ENCODE measurements around the gene VRTN.

VRTN gene

DNA sequence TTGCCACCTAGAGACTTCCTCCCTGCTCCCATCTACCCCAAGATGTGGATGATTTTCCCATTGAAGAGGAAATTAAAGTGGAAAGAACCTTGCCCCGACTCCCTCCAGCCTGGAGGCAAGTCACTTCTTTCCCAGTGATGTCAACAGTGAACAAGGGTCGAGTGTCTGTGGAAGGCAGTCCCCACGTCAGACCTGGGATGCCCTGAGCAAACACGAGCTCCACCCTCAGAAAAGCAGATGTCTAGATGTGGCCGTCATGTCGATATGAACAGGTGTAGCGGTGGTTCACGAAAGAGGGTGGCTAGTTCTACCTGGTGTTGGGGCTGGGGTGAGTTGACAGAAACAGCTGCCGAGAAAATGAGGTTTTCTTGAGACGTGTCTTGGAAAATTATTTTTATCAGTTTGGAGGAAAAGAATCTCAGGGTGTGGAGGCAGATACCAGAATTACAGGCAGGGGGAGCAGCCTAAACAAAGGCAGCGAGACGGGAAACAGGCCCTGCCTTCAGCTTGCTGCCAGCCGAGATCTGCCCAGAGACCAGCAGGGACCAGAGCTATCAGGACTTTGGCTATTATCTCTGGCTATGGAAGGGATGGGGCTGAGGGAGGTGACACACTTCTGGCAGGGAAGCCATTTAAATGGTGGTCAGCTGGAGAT is 51.9 kb downstream of the VRTN start:
- DNase-seq = no peak

DNA sequence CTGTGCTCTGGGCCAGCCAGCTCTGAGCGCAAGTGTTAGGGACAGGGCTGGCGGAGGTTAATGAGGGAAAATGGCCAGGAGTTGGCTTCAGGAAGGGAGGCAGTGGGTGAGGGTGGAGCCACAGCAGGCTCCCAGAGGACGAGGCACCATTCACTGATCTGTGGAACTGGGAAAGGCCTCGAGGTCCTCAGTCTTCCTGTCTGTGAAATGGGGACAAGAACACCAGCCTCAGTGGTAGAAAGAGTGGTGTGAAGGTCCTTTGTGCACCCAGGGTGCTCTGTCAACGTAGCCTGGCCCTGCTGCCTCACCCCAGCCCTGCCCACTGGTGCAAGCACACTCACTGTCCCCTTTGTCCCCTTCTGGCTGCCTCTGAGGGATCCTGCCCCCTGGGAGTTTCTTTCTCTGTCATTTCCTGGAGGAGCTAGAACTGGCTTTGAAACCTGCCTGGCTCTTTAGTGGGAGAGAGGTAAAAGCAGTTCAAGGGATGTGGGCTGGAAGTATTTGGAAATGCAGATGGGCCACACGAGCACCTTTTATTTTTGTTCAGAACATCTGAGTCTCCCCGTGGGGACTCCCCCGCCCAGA is 52.7 kb downstream of the VRTN start:
- DNase-seq = no peak

DNA sequence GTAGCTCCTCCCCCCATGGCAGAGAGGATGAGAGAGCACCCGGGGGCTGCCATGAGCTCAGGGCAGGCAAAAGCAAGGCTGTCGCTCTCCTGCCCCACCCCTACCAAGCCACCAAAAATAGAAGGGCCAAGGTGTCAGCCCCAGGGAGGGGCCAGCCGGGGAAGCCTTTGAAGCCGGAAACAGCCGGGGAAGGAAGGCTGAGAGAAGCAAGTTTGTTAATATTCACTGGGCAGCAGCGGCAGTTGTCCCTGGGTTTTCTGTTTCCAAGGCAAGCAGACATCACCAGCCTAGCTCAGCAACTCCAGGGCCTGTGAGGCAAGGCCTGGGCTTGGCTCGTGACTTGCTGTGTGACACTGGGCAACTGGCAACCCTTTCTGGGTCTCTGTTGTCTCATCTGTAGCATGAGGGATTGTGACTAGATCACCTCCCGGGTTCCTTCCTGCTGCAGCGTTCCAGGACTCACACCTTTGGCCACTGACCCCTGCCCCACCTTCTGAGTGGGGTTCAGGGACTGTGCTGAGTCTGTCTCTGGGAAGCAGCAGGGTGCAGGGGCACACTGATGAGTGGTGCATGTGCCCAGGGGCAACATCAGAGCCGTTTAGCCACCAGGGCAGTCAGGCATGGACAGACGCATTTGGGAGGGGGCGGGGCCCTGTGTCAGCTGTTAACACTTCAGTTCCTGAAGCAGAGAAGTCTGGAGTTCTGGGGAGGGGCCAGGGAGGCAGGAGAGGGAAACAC is 53.4 kb downstream of the VRTN start:
- DNase-seq = no peak

DNA sequence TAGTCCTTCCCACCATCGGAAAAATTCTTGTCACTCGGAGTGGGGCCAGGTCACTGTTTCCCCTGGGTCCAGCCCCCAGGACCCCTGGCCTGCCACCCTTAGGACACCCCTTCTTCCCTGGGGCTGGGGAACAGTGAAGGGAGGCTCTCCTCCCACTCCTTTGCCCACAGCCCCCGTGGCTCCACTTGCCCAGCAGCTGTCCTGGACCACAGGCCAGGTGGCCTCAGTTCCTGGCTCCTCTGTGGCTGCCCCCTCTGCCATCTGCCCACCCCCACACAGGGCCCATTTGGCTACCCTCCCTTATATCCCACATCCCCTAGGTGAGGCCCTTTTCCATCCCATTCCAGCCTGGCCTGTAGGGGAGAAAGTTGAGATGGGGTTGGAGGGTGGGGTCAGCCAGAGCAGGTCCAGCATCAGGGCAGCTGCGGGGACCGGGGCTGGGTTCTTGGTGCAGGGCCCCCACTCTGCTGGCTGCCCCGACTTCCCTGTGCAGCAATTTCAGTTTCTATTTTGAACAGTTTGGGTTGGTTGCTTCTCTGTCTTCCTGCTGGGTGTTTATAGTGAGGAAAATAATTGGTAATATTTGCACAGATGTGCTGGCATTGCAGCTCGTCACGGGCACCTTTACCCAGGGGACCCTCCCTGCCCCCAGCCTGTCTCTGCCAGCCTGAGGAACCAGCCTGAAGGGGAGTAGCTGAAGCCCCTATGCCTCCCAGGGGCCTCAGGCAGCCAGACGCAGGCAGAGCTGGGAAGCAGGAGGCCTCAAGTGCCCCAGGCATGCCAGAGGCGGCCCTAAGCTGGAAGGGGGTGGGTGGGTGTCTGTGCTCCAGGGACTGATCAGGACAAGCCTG is 54.4 kb downstream of the VRTN start:
- no peak for DNase-seq

DNA sequence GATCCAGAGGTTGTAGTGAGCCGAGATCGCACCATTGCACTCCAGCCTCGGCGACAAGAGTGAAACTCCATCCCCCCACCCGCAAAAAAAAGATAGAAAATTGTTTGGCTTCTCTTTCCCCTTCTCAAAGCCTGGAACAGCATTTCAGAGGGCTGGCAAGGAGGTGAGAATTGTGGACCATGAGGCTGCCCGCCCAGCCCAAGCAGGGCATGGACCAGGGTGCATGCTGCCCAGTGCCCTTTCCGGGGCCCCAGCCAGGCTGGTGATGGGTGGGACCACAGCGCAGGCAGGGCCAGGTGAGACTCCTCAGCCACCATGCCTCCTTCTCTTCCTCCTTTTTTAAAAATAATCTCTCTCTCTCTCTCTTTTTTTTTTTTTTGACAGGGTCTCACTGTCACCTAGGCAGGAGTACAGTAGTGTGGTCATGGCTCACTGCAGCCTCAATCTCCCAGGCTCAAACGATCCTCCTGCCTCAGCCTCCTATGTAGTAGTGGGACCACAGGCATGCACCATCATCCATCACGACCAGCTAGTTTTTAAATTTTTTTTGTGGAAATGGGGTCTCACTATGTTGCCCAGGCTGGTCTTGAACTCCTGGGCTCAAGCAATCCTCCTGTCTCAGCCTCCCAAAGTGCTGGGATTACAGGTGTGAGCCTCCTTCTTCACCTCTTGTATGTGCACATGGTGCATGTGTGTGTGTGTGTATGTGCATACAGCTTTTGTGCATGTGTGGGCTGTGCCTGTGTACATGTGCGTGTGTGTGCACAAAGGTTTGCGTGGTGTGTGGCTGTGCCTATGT is 55.5 kb downstream of the VRTN start:
- DNase-seq = no peak

DNA sequence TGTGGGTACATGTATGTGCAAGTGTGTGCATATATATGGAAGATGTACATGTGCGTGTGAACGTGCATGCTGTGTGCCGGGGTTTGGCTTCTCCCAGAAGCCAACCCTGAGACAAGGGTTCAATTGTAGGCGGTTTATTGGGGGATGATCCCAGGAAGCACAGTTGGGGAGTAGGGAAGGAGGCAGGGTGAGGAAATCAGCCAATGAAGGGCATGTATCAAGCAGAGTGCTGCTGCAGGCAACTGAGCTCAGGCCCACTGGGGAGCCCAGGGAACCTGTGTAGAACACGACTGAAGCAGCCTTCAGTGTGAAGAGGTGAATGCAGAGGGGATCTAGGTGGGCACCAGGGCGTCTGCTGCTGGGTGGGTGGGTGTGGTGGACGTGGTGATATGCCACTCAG is 56.2 kb downstream of the VRTN start:
- no peak for DNase-seq

DNA sequence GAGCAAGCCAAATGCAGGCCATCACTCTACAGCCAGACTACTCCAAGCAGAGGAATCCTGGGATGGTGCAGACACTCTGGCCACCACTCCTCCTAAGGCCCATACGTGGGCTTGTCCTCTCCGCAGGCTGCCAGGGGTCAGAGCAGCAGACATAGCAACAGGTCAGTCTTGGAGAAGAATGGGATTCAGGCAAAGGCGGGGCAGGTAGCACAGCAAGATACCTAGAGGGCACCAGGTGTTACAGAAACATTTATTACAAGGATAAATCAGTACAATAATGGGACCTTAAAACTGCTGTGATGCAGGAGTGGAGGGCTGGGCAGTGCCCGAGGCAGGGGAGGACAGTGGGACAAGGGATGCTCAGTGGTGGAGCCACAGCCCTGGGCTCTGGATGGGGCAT is 57.4 kb downstream of the VRTN start:
- DNase-seq = no peak

DNA sequence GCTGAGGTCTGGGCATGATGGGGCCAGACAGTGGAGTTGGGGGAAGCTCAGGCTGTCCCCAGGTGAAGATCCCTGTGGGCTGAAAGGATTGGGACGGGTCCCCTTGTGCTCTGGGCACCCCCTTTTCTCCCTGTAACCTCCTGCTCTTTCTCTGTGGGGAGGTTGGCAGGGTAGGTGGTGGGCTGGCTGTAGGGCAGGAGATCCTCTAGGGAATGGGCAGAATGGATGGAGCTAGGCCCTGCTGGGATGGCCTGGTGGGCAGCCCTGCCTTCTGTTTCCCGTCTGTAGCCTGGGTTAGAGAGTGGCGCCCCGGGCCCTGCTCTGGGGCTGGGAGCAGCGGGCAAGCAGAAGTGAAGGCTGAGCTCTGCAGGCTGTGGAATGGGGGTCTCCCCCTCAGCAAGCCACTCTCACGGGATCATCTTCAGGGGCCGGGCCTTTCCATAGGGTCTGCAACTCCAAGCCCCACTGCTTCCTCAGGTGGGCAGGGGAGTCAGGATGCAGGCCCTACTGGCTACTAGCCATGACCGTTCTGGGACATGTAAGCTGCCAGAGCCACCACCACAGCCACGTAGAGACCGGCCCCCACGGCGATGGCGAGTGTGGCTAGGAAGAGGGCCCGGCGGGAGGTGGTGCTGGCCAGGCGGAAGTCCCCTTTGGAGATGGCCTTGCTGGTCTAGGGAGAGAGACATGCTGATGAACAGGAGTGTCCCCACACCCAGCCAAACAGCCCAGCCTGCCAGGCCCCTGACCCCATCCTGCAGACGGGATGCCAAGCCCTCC is 58.9 kb downstream of the VRTN start:
- DNase-seq = no peak

DNA sequence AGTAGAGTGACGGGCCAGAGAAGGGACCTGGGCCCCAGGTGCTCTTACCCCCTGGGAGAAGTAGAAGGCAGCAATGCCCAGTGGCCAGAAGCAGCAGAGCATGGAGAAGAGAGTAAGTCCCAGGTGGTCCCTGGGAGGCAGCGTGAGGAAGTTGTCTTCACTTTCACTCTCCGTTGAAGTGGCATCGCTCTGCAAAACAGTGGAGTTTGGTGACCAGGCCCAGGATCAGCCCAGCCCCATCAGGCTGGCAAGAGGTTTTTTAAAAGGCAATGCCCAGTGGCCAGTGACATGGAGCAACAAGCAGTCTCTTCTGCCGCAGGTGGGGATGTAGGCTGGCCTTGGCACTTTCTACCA is 59.5 kb downstream of the VRTN start:
- DNase-seq = no peak

DNA sequence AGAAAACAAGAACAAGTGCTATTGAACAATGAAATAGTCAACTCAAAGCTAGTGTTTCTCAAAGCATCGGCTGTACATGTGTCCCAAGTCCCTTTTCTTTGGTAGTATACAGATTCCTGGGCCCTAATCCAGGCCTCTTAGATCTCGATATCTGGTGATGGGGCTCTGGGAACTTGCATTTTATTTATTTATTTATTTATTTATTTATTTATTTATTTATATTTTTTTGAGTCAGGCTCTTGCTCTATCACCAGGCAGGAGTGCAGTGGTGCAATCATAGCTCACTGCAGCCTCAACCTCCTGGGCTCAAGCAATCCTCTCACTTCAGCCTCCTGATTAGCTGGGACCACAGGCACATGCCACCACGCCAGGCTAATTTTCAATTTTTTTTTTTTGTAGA is 60.6 kb downstream of the VRTN start:
- no peak for DNase-seq

DNA sequence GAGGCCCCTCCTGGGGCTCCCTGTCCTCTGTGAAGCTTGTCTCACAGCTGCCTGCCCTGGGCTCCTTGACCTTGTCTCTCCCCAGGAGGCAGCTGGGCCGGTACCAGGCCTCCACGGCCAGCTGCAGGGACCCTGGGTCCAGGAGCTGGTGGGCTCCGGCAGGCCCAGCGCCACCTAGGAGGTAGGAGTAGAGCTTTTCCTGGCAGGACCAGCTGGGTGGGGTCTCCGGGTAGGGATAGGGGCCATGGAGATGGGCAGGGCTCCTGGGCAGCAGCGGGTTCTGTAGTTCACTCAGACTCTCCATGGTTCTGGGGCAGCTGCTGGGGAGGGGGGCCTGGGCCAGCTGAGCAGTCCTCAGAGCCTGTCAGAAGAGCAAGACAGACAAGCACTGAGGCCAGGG is 61.2 kb downstream of the VRTN start:
- no peak for DNase-seq

Measured in NCI-H774 (cell line).